Ectodermal cell (in vitro differentiated cells): ENCODE results near the gene SMAD5.
A peak's percentile ranks its signal among the peaks of the same experiment; 100 is the strongest.

Source experiments
- H3K27ac ChIP-seq: 2 replicates; pipeline ENCODE4 v1.7.0; 2013; ENCODE audit warnings: mild to moderate bottlenecking, low read depth, low read length; ENCODE audit not compliant: insufficient read depth, poor library complexity, severe bottlenecking
- H3K27me3 ChIP-seq: 2 replicates; pipeline ENCODE4 v1.7.0; 2013; ENCODE audit warnings: mild to moderate bottlenecking, low read length; ENCODE audit not compliant: insufficient read depth, control insufficient read depth, poor library complexity, severe bottlenecking
- H3K36me3 ChIP-seq: one replicate; pipeline ENCODE4 v1.7.0; 2013; ENCODE audit warnings: low read length; ENCODE audit not compliant: control insufficient read depth, insufficient read depth
- H3K4me1 ChIP-seq: one replicate; pipeline ENCODE4 v1.7.0; 2013; ENCODE audit warnings: low read length; ENCODE audit not compliant: control insufficient read depth, insufficient read depth
- H3K4me3 ChIP-seq: 2 replicates; pipeline ENCODE4 v1.7.0; 2013; ENCODE audit warnings: low read depth, low read length, control low read depth; ENCODE audit not compliant: insufficient read depth
- H3K9me3 ChIP-seq: 2 replicates; pipeline ENCODE4 v1.7.0; 2013; ENCODE audit warnings: mild to moderate bottlenecking, low read length, moderate library complexity; ENCODE audit not compliant: control insufficient read depth
- WGBS, 2 experiments: methylation state at CpG; one replicate each; pipeline ENCODE4 v1.1.7; 2013; ENCODE audit warnings: missing lambda C conversion rate in 2 of 2; 5-methylcytosine and 5-hydroxymethylcytosine counted together

SMAD5 gene

DNA sequence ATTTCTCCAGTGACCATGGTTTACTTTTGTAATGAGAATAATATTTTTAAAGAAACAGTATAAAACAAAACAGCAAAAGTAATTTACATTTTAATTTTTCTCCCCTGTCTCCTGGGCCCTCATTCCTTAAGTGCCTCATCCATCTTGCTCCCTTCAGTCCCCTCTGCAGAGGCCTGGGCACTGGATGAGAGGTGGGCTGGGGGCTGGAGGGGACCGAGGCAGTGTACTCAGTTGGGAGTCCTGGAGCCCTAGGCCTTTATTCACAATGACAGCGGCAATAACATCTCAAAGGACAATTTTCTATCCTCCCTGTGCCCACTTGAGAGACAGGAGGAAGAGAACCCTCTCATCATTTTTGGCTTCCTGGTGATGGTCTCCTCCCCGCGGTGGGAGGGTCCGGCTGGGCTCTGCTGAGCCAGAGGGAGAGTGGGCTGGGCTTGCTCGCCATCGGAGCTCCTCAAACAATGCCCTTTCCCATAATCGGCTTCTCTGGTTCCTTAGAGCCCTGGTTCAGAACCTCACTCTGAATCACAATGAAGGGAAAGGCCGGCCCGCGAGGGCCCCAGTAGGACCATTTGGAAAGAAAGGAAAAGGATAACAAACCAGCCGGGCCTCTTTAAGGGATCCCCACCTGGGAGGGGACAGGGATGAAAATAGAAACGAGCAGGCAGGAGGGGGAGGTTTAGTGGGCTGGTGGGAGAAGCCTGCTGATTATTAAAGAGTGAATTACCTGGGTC is 70.0 kb downstream of the SMAD5 start:
- 0 to 1% methylated on average over 13 of the region's 13 CpGs for WGBS, 2 experiments
- Histone ChIP-seq H3K4me3 (peak overlapping the region; percentile 8), H3K4me1 (peaks cover 23% of the 10 kb centered on the region), H3K27me3 (no peaks in the 10 kb centered on the region), H3K27ac (peak overlapping the region; percentile 22), H3K9me3 (no peaks in the 10 kb centered on the region), H3K36me3 (no peaks in the 10 kb centered on the region)

DNA sequence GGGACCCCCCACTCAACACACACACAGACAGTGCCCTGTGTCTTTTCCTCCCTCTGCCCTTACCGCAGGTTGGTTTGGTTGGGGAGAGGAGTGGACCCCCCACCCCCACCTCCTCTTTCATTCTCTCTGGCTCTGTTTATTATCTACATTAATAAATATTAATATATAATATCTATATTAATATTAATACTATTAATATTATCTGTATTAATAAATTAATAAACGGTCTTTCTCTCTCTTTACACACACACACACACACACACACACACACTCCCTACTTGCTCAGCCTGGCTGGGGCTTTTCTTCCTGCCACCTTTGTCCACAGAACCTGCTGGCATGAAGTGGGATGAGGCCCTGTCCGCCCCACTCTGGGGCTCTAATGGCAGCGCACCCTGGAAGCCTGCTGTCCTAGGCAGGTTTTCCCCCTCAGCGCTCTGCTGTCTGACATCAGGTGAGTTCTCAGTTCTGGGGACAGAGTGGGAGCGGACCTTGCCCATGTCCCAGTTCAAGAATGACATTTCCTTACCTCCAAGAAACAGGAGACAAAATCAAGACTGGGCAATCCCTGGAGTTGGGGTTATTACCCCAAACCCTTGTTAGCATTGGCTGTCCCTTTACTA is 70.8 kb downstream of the SMAD5 start:
- Histone ChIP-seq H3K4me3 (no peak overlapping the region), H3K9me3 (no peaks in the 10 kb centered on the region), H3K4me1 (peaks cover 23% of the 10 kb centered on the region), H3K36me3 (no peaks in the 10 kb centered on the region), H3K27me3 (no peaks in the 10 kb centered on the region), H3K27ac (no peak overlapping the region)
- WGBS, 2 experiments, result 59 to 76% methylated on average over 4 to 6 of the region's 6 CpGs

GRCh38 chr5:136205061-136205702 is 72.5 kb downstream of the SMAD5 start:
- no peak overlapping the region for H3K4me3 ChIP-seq
- no peaks in the 10 kb centered on the region for H3K36me3 ChIP-seq
- H3K4me1 ChIP-seq, result peaks cover 16% of the 10 kb centered on the region
- H3K27me3 ChIP-seq, result no peaks in the 10 kb centered on the region
- WGBS, 2 experiments, result 94 to 96% methylated on average over 8 of the region's 8 CpGs
- no peak overlapping the region for H3K27ac ChIP-seq
- no peaks in the 10 kb centered on the region for H3K9me3 ChIP-seq

DNA sequence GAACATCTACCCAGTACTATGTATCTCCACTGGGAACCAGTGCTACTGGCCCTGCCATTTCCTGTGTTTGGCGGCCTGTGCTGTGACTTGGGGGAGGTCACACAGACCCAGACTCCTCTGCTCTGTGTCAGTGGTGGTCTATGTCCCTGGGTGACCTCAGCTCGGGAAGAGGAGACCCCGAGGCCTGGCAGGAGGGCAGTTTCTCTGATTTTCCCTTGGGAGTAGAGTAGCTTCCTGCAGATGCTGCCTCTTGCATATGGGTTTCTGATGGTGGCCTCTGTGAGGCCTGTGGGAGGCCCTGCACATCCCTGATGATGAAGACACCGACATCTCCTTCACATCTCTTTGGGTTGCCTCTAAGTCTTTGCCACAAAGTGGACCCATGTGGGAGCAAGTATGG is 73.3 kb downstream of the SMAD5 start:
- 88 to 90% methylated on average over 4 of the region's 4 CpGs for WGBS, 2 experiments
- no peaks in the 10 kb centered on the region for H3K9me3 ChIP-seq
- H3K27ac ChIP-seq, result no peak overlapping the region
- H3K4me3 ChIP-seq, result no peak overlapping the region
- H3K4me1 ChIP-seq, result peaks cover 15% of the 10 kb centered on the region
- H3K27me3 ChIP-seq, result no peaks in the 10 kb centered on the region
- no peaks in the 10 kb centered on the region for H3K36me3 ChIP-seq

- H3K27me3 ChIP-seq, result no peaks in the 10 kb centered on the region
- H3K27ac ChIP-seq, result no peak overlapping the region
- 85 to 93% methylated on average over 5 of the region's 5 CpGs for WGBS, 2 experiments
- no peaks in the 10 kb centered on the region for H3K36me3 ChIP-seq
- peaks cover 15% of the 10 kb centered on the region for H3K4me1 ChIP-seq
- no peaks in the 10 kb centered on the region for H3K9me3 ChIP-seq
- no peak overlapping the region for H3K4me3 ChIP-seq
Measured at GRCh38 chr5:136206361-136206760, 73.7 kb downstream of the SMAD5 start.

- Histone ChIP-seq H3K4me3 (no peak overlapping the region), H3K27ac (no peak overlapping the region), H3K9me3 (no peaks in the 10 kb centered on the region), H3K36me3 (no peaks in the 10 kb centered on the region), H3K4me1 (peaks cover 7% of the 10 kb centered on the region), H3K27me3 (no peaks in the 10 kb centered on the region)
- 94 to 96% methylated on average over 7 of the region's 7 CpGs for WGBS, 2 experiments
Measured at GRCh38 chr5:136207631-136208030, 75.0 kb downstream of the SMAD5 start.

DNA sequence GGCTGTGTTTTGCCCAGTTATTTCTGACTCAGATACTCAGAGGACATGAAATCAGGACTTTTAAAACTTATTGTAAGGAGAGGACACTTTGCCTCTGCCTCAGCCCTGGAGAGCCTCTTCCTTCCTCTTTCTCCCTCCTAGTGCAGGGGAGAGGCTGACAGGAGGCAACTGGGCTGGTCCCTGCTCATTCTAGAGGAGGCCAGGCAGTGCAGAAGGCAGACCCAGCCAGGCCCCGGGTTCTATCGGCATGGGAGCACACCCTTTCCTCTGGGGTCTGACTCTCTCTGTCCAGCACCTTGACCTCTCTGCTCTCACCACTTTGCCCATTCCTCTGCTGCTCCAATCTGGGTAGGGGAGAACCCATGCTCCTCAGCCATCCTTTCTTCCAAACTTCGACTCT is 76.3 kb downstream of the SMAD5 start:
- no peaks in the 10 kb centered on the region for H3K36me3 ChIP-seq
- WGBS, 2 experiments, result 92 to 98% methylated on average over 3 of the region's 3 CpGs
- H3K4me3 ChIP-seq, result no peak overlapping the region
- H3K9me3 ChIP-seq, result no peaks in the 10 kb centered on the region
- H3K27me3 ChIP-seq, result no peaks in the 10 kb centered on the region
- H3K4me1 ChIP-seq, result no peaks in the 10 kb centered on the region
- no peak overlapping the region for H3K27ac ChIP-seq

GRCh38 chr5:136209346-136209910 is 76.8 kb downstream of the SMAD5 start:
- Histone ChIP-seq H3K36me3 (no peaks in the 10 kb centered on the region), H3K27me3 (no peaks in the 10 kb centered on the region), H3K9me3 (no peaks in the 10 kb centered on the region), H3K27ac (no peak overlapping the region), H3K4me1 (no peaks in the 10 kb centered on the region), H3K4me3 (no peak overlapping the region)
- WGBS, 2 experiments, result 87 to 91% methylated on average over 14 of the region's 14 CpGs

GRCh38 chr5:136210259-136210658 is 77.6 kb downstream of the SMAD5 start:
- Histone ChIP-seq H3K27me3 (no peaks in the 10 kb centered on the region), H3K4me1 (no peaks in the 10 kb centered on the region), H3K9me3 (no peaks in the 10 kb centered on the region), H3K27ac (no peak overlapping the region), H3K4me3 (no peak overlapping the region), H3K36me3 (no peaks in the 10 kb centered on the region)
- WGBS, 2 experiments, result 93 to 94% methylated on average over 4 of the region's 4 CpGs
